ENCODE results near the gene IL4R. TPM values are rescaled to one million over a fixed set of nuclear protein-coding genes. Genes with fewer than 3 reads are reported as not detected.
A peak's percentile ranks its signal among the peaks of the same experiment; 100 is the strongest.

Gene IL4R
- total and polyA plus RNA-seq, 10 of the 15 experiments (the other 5 are each of a cell fraction or from before 2014, with no cell fraction given) = 2.6 to 70.4 (median 36.6) TPM

GRCh38 chr16:27314161-27314723 lies 468 bp downstream of the IL4R start:
- Histone ChIP-seq H3K4me3 (peak overlapping the region; percentile 80), H3K9ac (ENCODE audit: control insufficient read depth, insufficient read depth, low read length) (peak overlapping the region; percentile 90), H3K4me1 (ENCODE audit: control insufficient read depth, insufficient read depth, low read length) (peaks cover 30% of the 10 kb centered on the region), H3K9me3 (replicated peaks; ENCODE audit: control insufficient read depth, insufficient read depth, low read length) (no peaks in the 10 kb centered on the region), H3K27ac (ENCODE audit: control insufficient read depth, insufficient read depth) (peak overlapping the region; percentile 82), H3K4me2 (ENCODE audit: control insufficient read depth, insufficient read depth) (peak overlapping the region; percentile 52), H3K27me3 (replicated peaks in 1 of 2; ENCODE audit: control insufficient read depth in 2 of 2, insufficient read depth in 2 of 2, low read length in 1 of 2) (0 out of 4 replicates have a peak, but pooled peaks cover 0 to 2% of the 10 kb centered on the region in 2 experiments), H2AFZ (ENCODE audit: control insufficient read depth, low read depth, low read length) (peak overlapping the region; percentile 76), H4K20me1 (ENCODE audit: control insufficient read depth, insufficient read depth) (peaks cover 5% of the 10 kb centered on the region; the same call in 1 of the 2 replicates), H3K79me2 (ENCODE audit: control insufficient read depth, insufficient read depth, low read length) (peaks cover 52% of the 10 kb centered on the region), H3K36me3 (ENCODE audit: control insufficient read depth in 2 of 2, insufficient read depth in 2 of 2, low read length in 1 of 2) (no peaks in the 10 kb centered on the region)
- CTCF ChIA-PET = interaction anchor here (1.2 to 9.0 kb wide), 2 partner anchors 78 to 141 kb away, joined by 4 to 119 read pairs; no protein-coding TSS in a partner anchor
- in situ Hi-C loops (cut with MboI) (no loop called here), intact Hi-C loops (cut with micrococcal nuclease; ENCODE audit: unreplicated experiment) (no loop called here)
- SMC1A ChIA-PET (ENCODE audit: uncharacterized antibody, unreplicated experiment) = interaction anchor here (2.6 to 9.6 kb wide), 4 partner anchors 41 to 115 kb away, joined by 7 to 88 read pairs (median 64); no protein-coding TSS in a partner anchor
- POLR2A ChIA-PET = interaction anchor here (1.2 to 1.4 kb wide), 2 partner anchors 75 to 82 kb away, joined by 3 to 4 read pairs; no protein-coding TSS in a partner anchor
- TSS peak; percentile 92 for BruUV-seq (replicated peaks)
- ATAC-seq = peak; percentile 56
- DNase-seq (ENCODE audit: low read depth, low spot score) = no peak
- RAD21 ChIA-PET (ENCODE audit: unreplicated experiment) = no interaction called here
- peak; percentile 7 for FAIRE-seq
- WGBS (ENCODE audit: insufficient coverage, insufficient replicate concordance, low lambda C conversion rate, missing lambda C conversion rate) = 1% methylated on average over 24 of the region's 39 CpGs
- TF ChIP-seq EZH2 (IDR thresholded peaks at IDR 0.05; ENCODE audit: borderline replicate concordance, control insufficient read depth, low read depth, low read length) = no peak
- TF ChIP-seq KAT2A (conservative IDR thresholded peaks at IDR 0.05; ENCODE audit: control insufficient read depth, low read depth, low read length) = no peak
- TF ChIP-seq POU2F2 (IDR thresholded peaks at IDR 0.05; ENCODE audit: borderline replicate concordance, low read depth, low read length) = no peak
- TF ChIP-seq PAX8 (IDR thresholded peaks at IDR 0.05) = no peak
- TF ChIP-seq NFYA (IDR thresholded peaks at IDR 0.05; ENCODE audit: borderline replicate concordance, low read depth, low read length) = no peak
- TF ChIP-seq, protein P1, sequence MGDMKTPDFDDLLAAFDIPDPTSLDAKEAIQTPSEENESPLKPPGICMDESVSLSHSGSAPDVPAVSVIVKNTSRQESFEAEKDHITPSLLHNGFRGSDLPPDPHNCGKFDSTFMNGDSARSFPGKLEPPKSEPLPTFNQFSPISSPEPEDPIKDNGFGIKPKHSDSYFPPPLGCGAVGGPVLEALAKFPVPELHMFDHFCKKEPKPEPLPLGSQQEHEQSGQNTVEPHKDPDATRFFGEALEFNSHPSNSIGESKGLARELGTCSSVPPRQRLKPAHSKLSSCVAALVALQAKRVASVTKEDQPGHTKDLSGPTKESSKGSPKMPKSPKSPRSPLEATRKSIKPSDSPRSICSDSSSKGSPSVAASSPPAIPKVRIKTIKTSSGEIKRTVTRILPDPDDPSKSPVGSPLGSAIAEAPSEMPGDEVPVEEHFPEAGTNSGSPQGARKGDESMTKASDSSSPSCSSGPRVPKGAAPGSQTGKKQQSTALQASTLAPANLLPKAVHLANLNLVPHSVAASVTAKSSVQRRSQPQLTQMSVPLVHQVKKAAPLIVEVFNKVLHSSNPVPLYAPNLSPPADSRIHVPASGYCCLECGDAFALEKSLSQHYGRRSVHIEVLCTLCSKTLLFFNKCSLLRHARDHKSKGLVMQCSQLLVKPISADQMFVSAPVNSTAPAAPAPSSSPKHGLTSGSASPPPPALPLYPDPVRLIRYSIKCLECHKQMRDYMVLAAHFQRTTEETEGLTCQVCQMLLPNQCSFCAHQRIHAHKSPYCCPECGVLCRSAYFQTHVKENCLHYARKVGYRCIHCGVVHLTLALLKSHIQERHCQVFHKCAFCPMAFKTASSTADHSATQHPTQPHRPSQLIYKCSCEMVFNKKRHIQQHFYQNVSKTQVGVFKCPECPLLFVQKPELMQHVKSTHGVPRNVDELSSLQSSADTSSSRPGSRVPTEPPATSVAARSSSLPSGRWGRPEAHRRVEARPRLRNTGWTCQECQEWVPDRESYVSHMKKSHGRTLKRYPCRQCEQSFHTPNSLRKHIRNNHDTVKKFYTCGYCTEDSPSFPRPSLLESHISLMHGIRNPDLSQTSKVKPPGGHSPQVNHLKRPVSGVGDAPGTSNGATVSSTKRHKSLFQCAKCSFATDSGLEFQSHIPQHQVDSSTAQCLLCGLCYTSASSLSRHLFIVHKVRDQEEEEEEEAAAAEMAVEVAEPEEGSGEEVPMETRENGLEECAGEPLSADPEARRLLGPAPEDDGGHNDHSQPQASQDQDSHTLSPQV (IDR thresholded peaks at IDR 0.05) = no peak
- no peak for TF ChIP-seq BRCA1 (IDR thresholded peaks at IDR 0.05; ENCODE audit: low read depth, low read length)
- TF ChIP-seq, protein P2, sequence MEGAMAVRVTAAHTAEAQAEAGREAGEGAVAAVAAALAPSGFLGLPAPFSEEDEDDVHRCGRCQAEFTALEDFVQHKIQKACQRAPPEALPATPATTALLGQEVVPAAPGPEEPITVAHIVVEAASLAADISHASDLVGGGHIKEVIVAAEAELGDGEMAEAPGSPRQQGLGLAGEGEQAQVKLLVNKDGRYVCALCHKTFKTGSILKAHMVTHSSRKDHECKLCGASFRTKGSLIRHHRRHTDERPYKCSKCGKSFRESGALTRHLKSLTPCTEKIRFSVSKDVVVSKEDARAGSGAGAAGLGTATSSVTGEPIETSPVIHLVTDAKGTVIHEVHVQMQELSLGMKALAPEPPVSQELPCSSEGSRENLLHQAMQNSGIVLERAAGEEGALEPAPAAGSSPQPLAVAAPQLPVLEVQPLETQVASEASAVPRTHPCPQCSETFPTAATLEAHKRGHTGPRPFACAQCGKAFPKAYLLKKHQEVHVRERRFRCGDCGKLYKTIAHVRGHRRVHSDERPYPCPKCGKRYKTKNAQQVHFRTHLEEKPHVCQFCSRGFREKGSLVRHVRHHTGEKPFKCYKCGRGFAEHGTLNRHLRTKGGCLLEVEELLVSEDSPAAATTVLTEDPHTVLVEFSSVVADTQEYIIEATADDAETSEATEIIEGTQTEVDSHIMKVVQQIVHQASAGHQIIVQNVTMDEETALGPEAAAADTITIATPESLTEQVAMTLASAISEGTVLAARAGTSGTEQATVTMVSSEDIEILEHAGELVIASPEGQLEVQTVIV (IDR thresholded peaks at IDR 0.05; ENCODE audit: borderline replicate concordance, partially characterized antibody) = no peak
- no peak for TF ChIP-seq HDAC2 (IDR thresholded peaks at IDR 0.05)
- TF ChIP-seq PML (IDR thresholded peaks at IDR 0.05; ENCODE audit: low read length) = no peak
- TF ChIP-seq, protein P3, sequence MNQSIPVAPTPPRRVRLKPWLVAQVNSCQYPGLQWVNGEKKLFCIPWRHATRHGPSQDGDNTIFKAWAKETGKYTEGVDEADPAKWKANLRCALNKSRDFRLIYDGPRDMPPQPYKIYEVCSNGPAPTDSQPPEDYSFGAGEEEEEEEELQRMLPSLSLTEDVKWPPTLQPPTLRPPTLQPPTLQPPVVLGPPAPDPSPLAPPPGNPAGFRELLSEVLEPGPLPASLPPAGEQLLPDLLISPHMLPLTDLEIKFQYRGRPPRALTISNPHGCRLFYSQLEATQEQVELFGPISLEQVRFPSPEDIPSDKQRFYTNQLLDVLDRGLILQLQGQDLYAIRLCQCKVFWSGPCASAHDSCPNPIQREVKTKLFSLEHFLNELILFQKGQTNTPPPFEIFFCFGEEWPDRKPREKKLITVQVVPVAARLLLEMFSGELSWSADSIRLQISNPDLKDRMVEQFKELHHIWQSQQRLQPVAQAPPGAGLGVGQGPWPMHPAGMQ (IDR thresholded peaks at IDR 0.05; ENCODE audit: borderline replicate concordance) = no peak
- TF ChIP-seq RELA (IDR thresholded peaks at IDR 0.05; ENCODE audit: borderline replicate concordance, partially characterized antibody) = no peak
- peak in 1 of 2 experiments; percentile 54; a peak in 2 of 4 replicates for TF ChIP-seq BHLHE40 (IDR thresholded peaks at IDR 0.05; ENCODE audit: borderline replicate concordance in 1 of 2, low read depth in 2 of 2, low read length in 1 of 2)
- TF ChIP-seq SRF (IDR thresholded peaks at IDR 0.05; ENCODE audit: low read depth in 2 of 2, low read length in 2 of 2) = no peak
- TF ChIP-seq NR2C2 (IDR thresholded peaks at IDR 0.05; ENCODE audit: borderline replicate concordance, control insufficient read depth, insufficient read length, low read depth) = no peak
